ENCODE measurements around the gene CMTM4.

DNA sequence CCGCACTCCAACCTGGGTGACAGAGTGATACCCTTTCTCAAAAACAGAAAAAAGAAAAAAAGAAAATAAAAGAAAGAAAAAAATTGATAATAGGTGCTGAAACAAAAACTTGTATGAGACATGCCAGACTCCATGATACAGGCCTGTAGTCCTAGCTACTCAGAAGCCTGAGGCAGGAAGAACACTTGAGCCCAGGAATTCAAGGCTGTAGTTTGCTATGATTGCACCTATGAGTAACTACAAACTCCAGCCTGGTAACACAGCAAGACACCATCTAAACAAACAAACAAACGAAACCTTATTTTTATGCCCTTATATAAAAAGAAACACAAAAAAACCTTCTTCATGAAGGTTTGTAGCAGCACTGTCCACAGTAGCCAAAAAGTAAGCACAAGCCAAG is 5.0 kb upstream of the CMTM4 start:
- TF ChIP-seq, protein P1, sequence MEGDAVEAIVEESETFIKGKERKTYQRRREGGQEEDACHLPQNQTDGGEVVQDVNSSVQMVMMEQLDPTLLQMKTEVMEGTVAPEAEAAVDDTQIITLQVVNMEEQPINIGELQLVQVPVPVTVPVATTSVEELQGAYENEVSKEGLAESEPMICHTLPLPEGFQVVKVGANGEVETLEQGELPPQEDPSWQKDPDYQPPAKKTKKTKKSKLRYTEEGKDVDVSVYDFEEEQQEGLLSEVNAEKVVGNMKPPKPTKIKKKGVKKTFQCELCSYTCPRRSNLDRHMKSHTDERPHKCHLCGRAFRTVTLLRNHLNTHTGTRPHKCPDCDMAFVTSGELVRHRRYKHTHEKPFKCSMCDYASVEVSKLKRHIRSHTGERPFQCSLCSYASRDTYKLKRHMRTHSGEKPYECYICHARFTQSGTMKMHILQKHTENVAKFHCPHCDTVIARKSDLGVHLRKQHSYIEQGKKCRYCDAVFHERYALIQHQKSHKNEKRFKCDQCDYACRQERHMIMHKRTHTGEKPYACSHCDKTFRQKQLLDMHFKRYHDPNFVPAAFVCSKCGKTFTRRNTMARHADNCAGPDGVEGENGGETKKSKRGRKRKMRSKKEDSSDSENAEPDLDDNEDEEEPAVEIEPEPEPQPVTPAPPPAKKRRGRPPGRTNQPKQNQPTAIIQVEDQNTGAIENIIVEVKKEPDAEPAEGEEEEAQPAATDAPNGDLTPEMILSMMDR (IDR thresholded peaks at IDR 0.05; ENCODE audit: poor library complexity, severe bottlenecking): no peak
- TF ChIP-seq REST (IDR thresholded peaks at IDR 0.05; ENCODE audit: borderline replicate concordance) (no peak), TAF1 (IDR thresholded peaks at IDR 0.05; ENCODE audit: low read depth) (no peak)
